ENCODE measurements around the gene NEURL1B.

NEURL1B gene

DNA sequence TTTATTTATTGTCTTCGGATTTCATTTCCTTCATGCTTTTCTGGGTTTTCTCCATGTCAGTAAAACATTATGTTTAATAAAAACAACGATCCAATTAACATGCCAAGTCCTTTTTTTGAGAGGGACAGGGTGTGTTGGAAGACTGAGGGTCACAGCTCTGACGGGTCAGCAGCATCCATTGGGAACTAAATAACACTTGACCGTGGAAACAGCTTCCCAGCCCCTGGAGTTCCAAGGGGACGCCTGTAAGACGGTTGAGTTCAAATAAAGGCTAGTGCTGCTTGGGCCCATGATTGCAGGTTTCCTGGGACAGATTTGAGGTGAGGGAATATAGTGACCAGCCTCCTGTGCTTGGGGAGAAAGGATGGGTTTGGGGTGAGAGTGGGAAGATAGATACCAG lies 30.4 kb upstream of the NEURL1B start:
- DNase-seq, result no peak

DNA sequence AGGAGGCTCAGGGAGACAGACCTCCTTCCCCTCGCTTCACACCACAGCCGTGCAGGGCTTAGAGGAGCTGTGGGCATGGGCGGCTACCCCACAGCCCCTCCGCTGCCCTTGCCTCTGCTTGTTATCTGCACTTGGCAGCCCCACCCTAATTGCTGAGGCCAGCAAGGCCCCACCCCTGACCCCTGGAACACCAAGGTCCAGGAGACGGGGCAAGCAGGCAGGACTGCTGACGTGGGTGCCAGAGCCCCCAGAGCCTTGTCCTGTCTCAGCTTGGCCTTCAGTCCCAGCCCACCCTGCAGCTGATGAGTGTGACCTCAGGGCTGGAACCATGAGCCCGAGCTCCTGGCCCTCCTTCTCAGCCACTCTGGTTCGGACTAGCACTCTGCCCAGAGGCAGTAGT lies 29.1 kb upstream of the NEURL1B start:
- no peak for DNase-seq

DNA sequence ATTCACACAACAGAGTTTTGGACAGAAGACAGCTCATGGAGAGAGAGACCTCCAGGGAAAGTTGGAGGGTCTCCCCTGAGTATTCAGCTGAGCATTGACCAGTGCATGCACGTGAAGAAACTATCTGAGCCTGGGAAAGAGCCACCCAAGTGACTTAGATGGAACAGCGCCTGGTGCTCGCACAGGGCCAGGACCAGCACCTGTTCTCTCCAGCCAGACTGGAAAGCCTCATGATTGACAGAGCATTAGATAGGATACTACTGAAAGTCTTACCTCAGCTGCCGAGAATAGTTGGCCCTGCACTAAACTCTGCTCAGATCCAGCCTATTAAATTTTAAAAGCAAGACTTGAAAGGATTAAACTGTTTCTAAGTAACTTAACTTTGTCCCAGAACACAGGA lies 28.3 kb upstream of the NEURL1B start:
- DNase-seq, result no peak

DNA sequence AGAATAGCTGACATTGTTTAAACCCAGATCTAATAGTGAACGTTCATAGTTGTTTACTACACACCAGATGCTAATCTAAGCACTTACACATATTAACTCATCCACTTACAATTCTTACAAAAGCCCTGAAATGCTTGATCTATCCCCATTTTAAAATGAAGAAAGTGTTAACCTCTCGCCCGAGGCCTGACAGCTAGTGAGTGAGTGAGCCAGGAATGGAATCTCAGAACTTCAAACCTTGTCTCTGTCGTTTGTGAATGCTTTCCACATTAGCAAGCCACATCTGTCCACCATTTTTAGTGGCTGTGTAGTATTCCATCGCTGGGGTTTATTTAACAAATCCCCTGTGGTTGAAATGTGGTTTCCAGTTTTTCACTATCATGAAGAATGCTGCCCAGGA lies 24.9 kb upstream of the NEURL1B start:
- no peak for DNase-seq

DNA sequence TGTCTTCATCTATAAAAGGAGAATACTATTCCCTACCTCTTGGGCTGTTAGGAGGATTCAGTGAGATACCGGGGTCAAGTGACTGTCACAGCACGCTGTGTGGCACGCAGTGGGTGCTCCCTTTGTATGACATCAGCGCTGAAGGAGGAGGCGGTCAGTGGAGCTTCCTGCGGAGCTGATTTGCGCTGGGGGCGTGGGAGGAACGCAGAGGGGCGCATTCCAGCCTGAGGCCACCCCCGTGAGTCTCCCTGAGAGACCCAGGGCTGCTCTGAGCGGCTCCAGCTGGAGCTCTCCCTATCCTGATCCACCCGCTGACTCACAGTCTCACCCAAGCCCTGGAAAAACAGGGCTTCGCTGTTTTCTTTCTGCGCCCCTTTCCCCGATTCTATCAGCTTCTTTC lies 24.3 kb upstream of the NEURL1B start:
- DNase-seq, result no peak

DNA sequence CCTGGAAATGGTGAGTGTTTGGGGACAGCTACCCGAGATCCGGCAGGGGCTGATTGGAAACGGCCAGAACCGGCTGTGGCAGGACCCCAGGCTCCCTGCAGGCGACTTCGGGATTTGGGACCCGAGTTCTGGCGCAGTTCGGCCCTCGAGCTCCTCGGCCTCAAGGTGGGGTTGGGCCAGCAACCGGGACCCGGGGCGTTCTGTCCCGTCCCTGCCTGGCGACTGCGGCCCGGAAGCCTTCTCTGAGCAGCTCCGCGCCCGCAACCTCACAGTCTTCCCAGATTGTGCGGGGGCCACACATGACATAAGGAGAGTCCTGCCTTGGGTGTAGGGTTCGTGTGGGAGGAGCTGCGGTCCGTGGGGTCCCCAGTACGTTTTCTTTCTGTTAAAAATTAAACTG lies 23.2 kb upstream of the NEURL1B start:
- DNase-seq, result no peak

DNA sequence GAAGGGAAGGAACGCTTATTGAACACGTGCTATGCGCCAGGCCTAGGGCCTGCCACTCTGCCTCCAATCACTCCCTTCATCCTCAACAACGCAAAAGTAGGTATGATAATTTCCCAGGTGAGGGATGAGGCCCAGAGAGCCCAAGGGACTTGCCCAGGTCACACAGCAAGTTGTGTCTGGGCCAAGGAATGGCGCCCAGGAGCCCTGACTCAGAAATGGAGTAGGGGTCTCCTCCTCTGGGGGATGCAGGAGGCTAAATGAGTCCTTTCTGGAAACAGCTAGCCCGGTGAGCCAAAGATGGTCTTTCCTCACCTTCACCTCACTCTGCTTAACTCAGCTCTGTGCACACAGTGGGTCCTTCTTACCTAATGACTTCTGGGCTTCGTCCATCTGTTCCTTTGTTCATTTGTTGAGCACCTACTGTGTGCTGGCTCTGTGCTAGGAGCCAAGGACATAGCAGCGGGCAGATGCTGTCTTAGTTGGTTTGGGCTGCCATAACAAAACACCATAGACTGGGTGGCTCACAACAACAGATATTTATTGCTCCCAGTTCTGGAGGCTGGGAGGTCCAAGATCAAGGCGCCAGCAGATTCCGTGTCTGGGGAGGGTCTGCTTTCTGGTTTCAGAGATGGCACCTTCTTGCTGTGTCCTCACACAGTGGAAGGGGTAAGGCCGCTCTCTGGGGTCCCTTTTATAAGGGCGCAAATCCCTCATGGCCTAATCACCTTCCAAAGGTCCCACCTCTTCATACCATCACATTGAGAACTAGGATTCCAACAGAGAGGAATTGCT lies 22.3 kb upstream of the NEURL1B start:
- no peak for DNase-seq

DNA sequence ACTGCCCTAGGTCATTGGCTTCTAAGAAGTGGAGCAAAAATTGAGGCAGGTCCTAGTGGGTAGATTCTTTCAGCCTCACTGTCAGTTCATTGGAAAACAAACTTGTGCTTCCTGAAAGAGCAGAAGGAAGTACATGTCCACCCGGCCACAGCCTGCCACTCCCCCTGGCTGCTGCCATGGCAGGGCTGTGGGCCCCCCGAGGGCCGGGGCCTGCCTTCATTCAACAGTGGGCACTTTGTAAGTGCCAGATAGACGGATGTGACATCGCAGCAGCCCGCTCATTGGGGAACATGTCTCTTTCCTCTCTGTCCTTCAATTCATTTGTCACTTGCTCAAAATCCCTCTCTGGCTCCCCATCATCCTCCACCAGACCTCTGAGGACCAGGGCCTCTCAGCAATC lies 20.6 kb upstream of the NEURL1B start:
- DNase-seq, result no peak

DNA sequence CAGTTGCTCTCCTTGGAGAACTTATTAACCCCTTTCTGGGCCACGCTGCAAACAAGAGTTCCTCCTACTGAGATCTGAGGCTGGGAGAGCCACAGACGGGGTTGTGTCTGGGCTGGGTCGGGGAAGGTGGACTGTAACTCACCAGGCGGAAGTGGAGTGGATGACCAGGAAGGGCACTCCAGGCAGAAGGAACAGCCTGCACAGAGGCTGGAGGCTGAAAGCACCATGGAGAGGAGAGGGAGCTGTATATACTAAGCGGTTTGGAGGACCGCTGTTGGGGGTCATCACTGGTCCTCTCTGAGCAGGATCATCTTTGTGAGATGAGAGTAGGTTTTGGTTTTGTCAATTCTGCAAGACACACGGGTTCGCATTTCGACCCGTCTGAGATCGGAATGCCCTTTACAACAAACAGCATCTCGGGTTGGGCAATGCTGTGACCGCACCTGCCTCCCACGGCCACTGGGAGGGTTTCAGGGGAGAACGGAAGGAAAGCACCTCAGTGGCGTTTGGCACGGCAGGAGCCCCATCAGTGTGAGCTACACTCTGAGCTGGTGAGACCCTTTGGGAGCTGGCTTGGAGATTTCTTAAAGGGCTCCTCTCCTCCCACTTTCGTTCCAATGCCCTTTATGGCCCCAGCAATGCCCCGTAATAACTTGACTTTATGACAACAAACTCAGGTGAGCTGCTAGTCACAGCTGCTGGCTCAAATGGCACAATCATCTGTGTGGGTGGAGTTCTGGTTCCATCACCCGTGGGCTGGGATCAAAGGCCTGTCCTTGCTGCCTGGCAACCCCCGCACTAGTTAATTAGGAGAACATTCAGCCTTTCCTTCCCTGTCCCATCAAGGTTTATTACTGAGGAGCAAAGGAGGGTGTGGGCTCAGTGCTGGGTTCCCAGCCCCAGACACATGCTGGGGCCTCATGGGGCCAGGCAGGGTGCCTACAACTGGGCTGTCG lies 18.7 kb upstream of the NEURL1B start:
- DNase-seq, result no peak

DNA sequence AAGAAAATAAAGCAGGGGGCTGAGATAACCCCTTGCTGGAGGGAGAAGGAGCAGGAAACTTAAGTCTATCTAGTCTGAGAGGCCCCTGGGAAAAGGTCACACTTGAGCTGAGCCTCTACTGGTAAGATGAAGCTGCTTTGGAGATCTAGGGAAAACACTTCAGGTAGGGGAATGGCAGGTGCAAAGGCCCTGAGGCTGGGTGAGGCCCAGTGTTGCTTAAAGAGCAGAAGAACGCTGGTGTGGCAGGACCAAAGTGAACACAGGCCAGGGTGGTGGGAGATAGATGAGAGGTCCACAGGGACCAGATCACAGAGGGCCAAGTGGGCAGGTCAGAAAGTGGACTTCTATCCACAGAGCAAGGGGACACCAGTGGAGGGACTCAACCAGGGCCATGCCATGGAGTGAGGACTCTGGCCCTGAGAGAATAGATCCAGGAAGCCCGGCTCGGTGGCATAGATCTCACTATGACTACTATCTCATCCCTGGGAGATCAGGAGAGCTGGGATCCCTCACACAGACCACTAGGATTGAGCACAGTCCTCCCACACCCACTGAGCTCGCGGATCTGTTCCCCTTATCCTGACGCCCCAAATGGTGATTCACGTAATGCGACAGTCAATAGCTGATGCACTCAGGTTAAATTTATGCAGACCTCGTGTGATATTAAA lies 17.6 kb upstream of the NEURL1B start:
- no peak for DNase-seq

DNA sequence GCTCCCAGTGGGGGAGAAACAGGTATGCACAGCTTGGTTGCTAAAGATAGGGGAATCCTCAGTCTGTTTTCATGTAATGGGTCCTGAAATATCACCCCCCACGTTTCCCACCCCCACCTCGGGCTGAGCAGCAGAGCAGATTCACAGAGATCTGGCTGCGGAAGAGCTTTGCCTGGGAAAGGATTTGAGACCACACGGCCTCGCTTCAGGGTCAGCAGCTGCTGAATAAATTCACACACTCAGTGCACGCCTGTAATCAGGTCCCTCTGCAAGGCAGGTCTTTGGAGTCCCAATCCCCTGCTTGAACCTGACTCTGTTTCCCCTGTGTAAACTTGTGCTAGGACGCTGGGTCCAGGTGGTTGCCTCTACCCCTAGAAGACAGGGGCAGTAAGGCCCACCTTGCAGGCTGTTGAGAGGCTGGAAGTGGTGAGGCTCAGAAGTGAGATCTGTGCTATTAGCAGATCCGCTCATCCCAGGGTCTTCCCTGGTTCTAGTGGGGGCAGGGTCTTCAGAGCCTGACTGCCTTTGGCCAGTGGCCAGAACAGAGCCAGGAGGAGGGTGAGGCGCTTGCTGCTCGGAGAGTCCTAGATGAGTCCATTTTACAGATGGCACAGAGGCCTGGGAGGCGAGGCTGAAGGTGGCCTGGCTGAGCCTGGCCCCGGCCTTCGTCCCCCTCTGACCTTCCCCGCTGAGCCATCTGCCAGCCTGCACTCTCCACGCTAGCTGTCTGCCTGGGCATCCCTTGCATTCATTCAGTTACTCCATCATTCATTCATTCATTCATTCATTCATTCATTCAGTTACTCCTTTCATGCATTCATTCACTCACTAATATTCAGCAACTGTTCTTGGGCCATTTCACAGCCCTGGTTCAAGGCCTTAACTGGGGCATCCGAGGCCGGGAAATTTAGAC lies 16.7 kb upstream of the NEURL1B start:
- no peak for DNase-seq

DNA sequence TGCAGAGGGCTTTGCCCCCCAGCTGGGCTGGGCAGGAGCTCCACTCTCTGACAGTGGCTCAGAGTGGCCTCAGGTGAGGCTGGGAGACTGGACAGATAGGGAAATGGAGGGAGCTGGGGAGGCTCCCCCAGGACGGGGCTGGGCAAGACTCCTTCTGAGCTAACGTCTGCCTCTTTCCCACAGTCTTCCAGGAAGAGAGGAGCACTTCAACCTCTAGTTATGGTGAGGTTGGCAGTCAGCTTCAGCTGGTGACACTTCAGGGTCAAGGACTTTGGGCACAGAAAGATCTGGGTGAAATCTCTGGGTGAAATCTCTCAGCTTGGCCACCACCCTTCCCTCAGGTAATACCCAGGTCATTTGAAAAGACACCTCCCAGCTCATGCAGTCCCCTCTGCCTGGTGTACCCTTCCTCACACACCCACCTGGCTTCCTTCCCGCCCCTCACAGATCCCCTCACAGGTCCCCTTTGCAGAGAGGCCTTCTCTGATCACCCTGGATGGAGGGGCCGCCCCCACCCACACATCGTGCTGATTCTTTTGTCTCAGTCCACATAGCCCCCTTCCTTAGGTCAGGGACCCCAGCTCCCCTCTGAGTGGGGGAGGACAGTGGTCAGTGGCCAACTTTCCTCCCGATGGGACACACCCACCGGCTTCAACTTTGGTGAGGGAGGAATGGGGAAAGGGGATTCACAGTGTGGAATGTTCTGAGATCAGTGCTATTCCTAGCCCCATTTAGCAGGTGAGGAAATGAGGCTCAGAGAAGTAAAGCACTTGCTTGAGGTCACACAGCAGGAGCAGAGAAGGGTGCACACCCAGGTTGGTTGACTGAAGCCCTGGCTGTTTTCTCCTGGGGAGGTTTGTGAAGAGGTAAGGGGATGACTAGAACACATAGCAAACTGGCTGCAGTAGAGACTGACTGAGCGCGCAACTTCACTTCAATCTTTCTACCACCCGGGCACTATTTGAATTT lies 15.8 kb upstream of the NEURL1B start:
- no peak for DNase-seq

DNA sequence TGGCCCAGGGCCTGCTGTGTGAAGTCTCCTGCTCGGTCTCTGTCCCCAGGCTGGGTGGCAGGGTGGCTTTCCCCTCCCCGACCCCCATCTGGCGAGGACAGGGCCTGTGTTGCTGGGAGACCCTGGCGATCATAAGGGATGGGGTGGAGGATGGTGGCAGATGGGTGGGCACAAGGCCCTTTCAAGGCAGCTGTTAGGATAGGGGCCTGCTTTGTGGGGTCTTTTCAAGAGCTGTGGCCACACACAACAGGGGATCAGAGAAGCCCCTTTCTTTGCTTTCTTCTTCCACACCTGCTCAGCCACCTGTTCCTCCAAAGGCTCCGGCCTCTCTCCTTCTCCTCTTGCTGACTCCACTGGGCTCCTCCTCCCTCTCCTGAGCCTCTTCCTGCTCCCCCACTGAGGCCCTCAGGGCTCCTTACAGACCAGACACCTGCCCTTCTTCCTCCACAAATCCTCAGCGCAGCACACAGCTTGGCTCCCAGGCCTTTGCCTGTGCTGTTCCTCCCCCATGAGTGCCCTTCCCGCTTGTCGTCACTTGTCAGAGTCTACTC lies 15.0 kb upstream of the NEURL1B start:
- no peak for DNase-seq

DNA sequence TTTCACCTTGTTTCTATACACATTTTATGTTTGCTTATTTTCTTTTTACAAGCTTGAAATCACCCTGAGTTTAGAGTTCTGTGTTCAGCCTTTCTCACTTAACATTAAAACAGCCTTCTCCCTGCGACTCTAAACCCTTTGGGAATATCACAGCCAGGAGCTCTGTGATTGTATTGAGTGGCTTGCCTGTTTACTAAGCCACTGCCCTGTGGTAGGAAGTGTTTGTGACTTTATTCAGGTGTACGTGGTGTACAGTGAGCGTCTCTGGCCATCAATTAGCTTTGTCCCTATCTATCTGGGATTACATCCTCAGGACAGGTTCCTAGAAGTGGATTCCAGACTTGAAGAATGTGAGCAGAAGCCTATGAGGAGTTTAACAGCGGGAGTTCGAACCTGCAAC lies 11.0 kb upstream of the NEURL1B start:
- no peak for DNase-seq

DNA sequence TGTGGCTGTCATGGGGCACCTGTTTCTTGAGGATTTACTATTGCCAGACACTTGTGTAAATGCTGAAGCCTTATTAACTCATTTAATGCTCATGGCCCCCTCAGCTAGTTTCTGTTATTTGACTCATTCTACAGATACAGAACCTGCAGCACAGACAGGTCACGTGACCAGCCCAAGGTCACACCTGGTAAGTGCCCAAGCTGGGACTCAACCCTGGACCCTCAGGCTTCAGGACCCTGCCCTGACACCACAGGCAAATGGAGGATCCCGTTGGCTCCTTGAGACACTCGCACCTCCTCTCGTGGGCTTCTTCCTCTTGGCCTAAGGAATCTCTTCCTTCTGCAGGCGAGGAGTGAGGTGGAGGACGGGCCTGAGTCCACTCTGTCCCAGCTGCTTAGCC lies 10.6 kb upstream of the NEURL1B start:
- no peak for DNase-seq

DNA sequence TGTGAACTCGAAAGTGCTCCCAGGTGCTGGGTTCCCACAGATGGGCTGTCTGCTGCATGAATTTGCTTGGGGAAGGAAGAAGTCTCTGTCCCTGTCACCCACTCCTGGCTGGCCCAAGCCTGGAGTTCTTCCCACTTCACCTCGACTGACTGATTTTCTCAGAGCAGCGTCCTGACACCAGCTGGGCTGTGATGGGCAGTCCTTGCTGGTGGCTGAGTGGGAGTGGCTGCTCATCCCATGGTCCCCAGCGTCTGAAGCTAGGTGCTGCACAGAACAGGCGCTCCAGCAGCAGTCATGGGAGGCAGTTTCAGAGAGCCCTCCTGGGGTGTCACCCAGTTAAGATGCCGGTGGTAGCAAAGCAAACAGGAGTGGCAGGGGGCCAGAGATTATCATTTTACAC lies 10.1 kb upstream of the NEURL1B start:
- no peak for DNase-seq

DNA sequence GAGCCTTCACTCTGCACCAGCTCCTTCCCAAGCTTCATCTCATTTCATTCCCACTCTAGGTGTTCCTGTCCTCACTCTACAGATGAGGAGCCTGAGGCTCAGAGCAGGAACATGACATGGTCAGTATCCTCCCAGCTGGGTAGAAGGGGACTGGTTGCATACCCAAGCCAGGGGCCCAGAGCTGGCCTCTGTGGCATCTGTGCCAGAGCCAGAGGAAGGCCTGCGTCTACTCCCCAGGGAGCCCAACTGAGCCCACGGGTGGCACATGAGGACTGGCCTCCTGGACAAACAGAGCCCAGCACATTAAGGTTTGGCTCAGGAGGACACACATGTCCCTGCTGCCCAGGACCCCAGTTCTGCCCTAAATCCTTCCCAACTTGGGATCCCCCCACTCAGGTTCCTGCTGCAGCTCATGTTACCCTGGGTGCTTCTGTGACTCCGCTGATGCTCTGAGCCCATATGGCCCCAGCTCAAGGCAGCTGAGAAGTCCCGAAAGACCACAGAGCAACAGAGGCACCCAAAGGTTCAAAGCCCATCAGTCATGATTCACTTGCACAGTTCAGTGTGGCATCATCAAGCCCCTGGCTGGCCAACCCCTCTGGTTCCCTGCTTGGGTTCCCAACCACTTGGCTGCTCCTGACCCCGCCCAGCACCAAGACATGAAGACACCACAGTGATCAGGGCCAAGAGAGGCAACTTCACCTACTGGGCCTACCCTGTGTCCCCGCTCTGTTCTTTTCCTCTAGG lies 8.5 kb upstream of the NEURL1B start:
- no peak for DNase-seq

DNA sequence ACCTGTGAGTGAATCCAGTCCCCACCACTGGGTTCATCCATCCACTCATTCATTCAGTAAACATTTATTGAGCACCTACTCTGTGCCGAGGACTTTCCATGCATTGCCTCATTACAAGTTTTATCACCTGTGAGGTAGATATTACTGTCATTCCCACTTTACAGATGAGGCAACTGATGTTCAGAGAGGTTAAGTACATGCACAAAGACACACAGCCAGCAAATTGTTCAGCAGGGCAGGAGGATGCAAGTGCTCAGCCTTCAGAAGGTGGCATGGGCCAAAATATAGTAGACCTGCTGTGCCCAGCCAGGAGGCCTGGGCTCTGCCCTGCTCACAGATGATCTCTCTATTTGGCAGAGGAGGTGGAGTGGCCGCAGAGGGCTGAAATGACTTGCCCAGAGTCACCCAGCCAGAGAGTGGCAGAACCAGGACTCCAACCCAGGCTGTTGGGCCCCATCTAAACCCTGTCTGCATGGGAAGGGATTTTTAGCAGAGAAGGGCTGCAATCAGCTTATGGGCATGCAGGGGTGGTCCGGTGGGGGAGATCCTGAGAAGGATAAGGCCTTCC lies 7.6 kb upstream of the NEURL1B start:
- no peak for DNase-seq

DNA sequence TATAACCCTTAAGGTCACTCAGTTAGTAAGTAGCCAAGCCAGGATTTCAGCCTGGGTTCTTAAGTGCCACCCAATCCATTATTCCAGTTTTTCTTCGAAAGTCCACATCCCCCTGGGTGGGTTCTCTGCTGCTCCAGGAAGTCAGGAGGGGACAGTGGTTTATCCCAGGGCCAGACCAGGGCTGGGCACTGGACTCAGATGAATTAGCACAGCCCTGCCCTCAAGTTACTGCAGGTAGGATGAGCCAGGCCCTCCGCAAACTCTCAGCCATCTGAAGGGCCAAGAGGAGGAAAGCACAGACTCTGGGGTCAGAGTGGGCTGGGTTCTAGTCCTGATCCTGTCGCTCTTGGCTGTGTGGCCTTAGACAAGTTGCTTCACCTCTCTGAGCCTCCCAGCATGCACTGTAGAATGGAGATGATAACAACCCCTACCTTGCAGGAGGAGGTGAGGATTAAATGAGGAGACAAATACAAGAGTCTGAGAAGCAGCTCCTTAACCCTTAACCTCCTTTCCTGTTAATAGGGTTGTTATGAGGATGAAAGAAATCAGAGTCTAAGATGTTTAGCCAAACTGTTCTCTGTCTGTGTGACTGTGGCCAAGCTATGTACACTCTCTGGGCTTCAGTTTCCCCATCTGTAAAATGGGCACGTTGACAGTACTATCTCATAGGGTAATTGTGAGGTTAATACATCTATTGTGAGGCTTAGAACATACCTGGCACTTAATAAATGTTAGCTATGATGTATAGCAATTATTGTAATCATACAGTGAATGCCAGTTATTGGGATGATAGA lies 6.8 kb upstream of the NEURL1B start:
- DNase-seq, result no peak
